Measurements from ENCODE around the gene LRFN4. TPM values are rescaled to one million over a fixed set of nuclear protein-coding genes. Genes with fewer than 3 reads are reported as not detected.

LRFN4 gene
- total RNA-seq, 1 donor from 2014 or later: 13.5 TPM

DNA sequence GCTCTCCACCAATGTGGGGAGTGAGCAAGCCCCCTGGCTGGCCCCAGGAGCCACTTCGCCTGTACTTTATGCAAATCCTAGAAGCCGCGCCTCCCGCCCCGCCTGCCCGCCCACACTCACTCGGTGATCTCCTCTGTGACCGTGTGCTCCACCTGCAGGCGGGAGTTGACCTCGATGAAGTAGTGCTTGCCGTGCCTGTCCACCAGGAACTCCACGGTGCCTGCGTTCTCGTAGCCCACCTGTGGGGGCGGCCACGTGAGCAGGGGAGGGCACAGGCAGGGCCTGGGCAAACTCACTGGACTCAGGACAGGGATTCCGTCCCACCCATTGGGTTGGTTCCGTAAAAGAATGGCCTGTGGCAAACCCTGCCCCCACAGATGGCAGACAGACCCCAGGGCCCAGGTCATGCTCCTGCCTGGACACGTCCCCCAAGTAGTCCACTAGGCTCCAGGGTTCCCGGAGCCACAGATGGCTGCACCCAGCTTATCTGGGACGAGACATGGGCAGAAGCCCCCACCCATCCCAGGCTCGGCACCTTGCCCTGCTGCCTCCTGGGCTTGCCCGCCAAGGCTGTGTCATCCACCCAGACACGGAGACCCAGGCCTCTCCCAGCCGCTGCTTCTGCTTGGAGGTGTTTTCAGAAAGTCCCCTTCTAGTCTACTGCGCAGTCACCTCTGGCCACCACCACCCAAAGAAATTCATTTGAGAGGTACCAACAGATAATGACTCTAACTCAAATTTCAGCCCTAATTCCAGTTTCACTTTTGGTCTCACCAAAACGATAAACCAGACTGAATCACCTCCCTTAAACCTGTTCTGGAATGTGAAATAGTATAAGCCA, 12.1 kb downstream of the LRFN4 start:
- Histone ChIP-seq H3K36me3 (no peaks in the 10 kb centered on the region), H3K27ac (replicated peaks) (no peak overlapping the region), H3K9me3 (replicated peaks) (no peaks in the 10 kb centered on the region), H3K4me3 (no peak overlapping the region), H3K4me1 (no peaks in the 10 kb centered on the region), H3K27me3 (ENCODE audit: low read depth) (no peaks in the 10 kb centered on the region)
- TF ChIP-seq, protein P1, sequence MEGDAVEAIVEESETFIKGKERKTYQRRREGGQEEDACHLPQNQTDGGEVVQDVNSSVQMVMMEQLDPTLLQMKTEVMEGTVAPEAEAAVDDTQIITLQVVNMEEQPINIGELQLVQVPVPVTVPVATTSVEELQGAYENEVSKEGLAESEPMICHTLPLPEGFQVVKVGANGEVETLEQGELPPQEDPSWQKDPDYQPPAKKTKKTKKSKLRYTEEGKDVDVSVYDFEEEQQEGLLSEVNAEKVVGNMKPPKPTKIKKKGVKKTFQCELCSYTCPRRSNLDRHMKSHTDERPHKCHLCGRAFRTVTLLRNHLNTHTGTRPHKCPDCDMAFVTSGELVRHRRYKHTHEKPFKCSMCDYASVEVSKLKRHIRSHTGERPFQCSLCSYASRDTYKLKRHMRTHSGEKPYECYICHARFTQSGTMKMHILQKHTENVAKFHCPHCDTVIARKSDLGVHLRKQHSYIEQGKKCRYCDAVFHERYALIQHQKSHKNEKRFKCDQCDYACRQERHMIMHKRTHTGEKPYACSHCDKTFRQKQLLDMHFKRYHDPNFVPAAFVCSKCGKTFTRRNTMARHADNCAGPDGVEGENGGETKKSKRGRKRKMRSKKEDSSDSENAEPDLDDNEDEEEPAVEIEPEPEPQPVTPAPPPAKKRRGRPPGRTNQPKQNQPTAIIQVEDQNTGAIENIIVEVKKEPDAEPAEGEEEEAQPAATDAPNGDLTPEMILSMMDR (IDR thresholded peaks at IDR 0.05; ENCODE audit: borderline replicate concordance): peak; percentile 32
- DNase-seq: no peak
- intact Hi-C loops (cut with micrococcal nuclease): no loop called here

DNA sequence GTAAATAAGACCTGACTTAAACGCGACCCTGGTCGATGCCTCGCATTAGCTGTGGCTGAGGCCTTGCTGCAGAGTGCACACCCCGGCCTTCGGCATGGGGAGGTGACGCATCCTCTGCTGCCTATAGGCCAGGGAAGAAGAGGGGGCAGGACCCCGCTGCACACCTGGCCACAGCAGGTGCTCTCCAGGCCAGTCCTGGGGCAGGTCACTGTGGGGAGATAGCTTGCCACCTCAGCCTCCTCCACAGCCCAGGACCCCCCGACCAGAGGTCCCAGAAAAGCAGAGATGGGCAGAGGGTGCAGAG, 12.7 kb downstream of the LRFN4 start:
- Histone ChIP-seq H3K27ac (replicated peaks) (no peak overlapping the region), H3K4me3 (no peak overlapping the region), H3K4me1 (no peaks in the 10 kb centered on the region), H3K9me3 (replicated peaks) (no peaks in the 10 kb centered on the region), H3K27me3 (ENCODE audit: low read depth) (no peaks in the 10 kb centered on the region), H3K36me3 (no peaks in the 10 kb centered on the region)
- TF ChIP-seq, protein P1 (IDR thresholded peaks at IDR 0.05; ENCODE audit: borderline replicate concordance): no peak
- no peak for DNase-seq
- intact Hi-C loops (cut with micrococcal nuclease): no loop called here

DNA sequence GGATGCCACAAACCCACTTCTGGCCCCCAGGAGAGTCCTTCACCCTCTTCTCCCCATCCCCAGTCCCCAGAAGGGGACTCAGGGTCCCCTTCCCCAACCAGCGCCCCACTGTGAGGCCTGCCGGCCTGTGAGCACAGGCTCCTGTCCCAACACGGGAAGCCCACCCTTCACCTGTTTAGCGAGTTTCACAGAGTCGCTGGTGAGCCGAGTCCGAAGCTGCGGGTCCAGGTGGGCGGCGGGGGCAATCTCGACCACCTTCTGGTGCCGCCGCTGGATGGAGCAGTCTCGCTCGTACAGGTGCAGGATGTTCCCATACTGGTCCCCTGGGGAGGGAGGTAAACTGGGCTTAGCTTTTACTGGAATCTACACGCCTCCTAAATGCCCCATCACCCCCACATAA, 13.3 kb downstream of the LRFN4 start:
- DNase-seq: no peak
- H3K4me3 ChIP-seq: no peak overlapping the region
- no peaks in the 10 kb centered on the region for H3K9me3 ChIP-seq (replicated peaks)
- intact Hi-C loops (cut with micrococcal nuclease): no loop called here
- H3K27me3 ChIP-seq (ENCODE audit: low read depth): no peaks in the 10 kb centered on the region
- no peak overlapping the region for H3K27ac ChIP-seq (replicated peaks)
- no peaks in the 10 kb centered on the region for H3K36me3 ChIP-seq
- H3K4me1 ChIP-seq: no peaks in the 10 kb centered on the region
- TF ChIP-seq, protein P1 (IDR thresholded peaks at IDR 0.05; ENCODE audit: borderline replicate concordance): no peak

DNA sequence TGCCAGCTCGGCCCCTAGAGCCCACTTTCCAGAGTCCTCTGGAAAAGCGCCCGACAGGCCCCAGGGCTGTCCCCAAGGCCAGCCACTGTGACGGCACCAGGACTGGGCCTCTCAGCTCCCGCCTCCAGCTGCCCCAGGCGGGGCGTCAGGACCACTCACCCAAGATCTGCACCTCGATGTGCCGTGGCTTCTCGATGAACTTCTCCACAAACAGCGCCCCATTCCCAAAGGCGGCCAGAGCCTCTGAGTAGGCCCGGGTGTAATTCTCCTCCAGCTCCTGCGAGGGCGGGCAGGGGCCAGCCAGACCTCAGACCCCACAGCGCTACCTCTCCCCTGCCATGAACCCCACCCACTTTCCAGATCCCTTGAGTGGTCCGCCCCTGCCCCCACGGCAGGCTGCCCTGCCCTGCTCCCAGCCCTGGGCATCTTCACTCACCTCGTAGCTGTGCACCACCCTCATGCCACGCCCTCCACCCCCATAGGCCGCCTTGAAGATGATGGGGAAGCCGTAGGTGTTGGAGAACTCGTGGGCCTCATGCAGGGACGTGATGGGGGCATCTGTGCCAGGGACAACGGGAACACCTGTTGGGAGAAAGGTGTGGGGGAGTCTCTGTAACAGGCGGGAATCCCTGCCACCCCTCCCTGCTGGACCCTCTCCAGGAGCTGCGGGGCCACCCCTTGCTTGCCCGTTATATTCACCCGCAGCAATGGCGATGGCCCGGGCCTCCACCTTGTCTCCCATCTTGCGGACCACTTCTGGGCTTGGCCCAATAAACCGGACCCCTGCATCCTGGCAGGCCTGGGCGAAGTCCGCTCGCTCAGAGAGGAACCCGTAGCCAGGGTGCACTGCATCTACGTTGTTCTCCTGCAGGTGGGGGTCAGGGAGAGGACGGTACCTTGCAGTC, 14.0 kb downstream of the LRFN4 start:
- intact Hi-C loops (cut with micrococcal nuclease): no loop called here
- H3K36me3 ChIP-seq: no peaks in the 10 kb centered on the region
- H3K27ac ChIP-seq (replicated peaks): no peak overlapping the region
- H3K4me1 ChIP-seq: no peaks in the 10 kb centered on the region
- DNase-seq: no peak
- H3K4me3 ChIP-seq: no peak overlapping the region
- TF ChIP-seq, protein P1 (IDR thresholded peaks at IDR 0.05; ENCODE audit: borderline replicate concordance): no peak
- no peaks in the 10 kb centered on the region for H3K9me3 ChIP-seq (replicated peaks)
- no peaks in the 10 kb centered on the region for H3K27me3 ChIP-seq (ENCODE audit: low read depth)

DNA sequence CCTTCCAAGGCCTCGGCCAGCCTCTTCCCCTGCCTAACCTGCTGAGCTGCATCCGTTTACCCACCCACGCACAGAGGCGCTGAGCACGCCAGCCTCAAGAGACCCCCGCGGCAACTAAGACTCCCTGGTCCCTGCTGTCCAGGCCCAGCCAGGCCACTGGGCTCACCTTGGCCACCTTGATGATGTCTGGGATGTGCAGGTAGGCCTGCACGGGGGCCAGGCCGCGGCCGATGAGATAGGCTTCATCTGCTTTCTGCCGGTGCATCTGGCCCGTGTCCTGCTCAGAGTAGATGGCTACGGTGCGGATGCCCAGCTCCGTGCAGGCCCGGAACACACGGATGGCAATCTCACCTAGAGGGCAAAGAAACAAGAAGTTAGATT, 14.6 kb downstream of the LRFN4 start:
- no peak overlapping the region for H3K27ac ChIP-seq (replicated peaks)
- no peak for DNase-seq
- no peaks in the 10 kb centered on the region for H3K4me1 ChIP-seq
- H3K9me3 ChIP-seq (replicated peaks): no peaks in the 10 kb centered on the region
- no peaks in the 10 kb centered on the region for H3K36me3 ChIP-seq
- no peak overlapping the region for H3K4me3 ChIP-seq
- TF ChIP-seq, protein P1 (IDR thresholded peaks at IDR 0.05; ENCODE audit: borderline replicate concordance): no peak
- intact Hi-C loops (cut with micrococcal nuclease): no loop called here
- H3K27me3 ChIP-seq (ENCODE audit: low read depth): no peaks in the 10 kb centered on the region

Data from left ventricle myocardium inferior (tissue), 1 donor.